ENCODE results near the gene LIN28A. TPM values are rescaled to one million over a fixed set of nuclear protein-coding genes. Genes with fewer than 3 reads are reported as not detected.
"Not testable (repeated sequence)": the region's sequence is repeated elsewhere in the genome, so short reads cannot be mapped to it uniquely, and the experiment has no call there.

LIN28A gene
- polyA plus RNA-seq (2012; ENCODE audit: insufficient read depth, insufficient read length), result not detected

- H3K4me3 ChIP-seq (ENCODE audit: low read length), result no peak within 1 kb of the TSS
- no peak for DNase-seq (ENCODE audit: low read depth, low spot score)
Measured at GRCh38 chr1:26410706-26411623, at the start of gene LIN28A. LIN28A (plus strand) TSS chr1:26410817; CDS start chr1:26410892, 75 bp downstream.

GRCh38 chr1:26361605-26362122 is 49.0 kb upstream of the LIN28A start:
- no peak for DNase-seq (ENCODE audit: low read depth, low spot score)
- H3K4me3 ChIP-seq (ENCODE audit: low read length), result no peak overlapping the region

- no peak for DNase-seq (ENCODE audit: low read depth, low spot score)
- no peak overlapping the region for H3K4me3 ChIP-seq (ENCODE audit: low read length)
Measured at GRCh38 chr1:26362331-26362730, 48.3 kb upstream of the LIN28A start.

GRCh38 chr1:26363549-26364448 is 46.8 kb upstream of the LIN28A start:
- no peak overlapping the region for H3K4me3 ChIP-seq (ENCODE audit: low read length)
- peak; percentile 87 for DNase-seq (ENCODE audit: low read depth, low spot score)

GRCh38 chr1:26364956-26365355 is 45.7 kb upstream of the LIN28A start:
- no peak for DNase-seq (ENCODE audit: low read depth, low spot score)
- no peak overlapping the region for H3K4me3 ChIP-seq (ENCODE audit: low read length)

- no peak overlapping the region for H3K4me3 ChIP-seq (ENCODE audit: low read length)
Measured at GRCh38 chr1:26367441-26367840, 43.2 kb upstream of the LIN28A start.

GRCh38 chr1:26368006-26368405 is 42.6 kb upstream of the LIN28A start:
- no peak overlapping the region for H3K4me3 ChIP-seq (ENCODE audit: low read length)
- DNase-seq (ENCODE audit: low read depth, low spot score), result no peak

More at GRCh38 chr1:26367441-26367840, 43.2 kb upstream of the LIN28A start:
- DNase-seq (ENCODE audit: low read depth, low spot score), result no peak

- no peak overlapping the region for H3K4me3 ChIP-seq (ENCODE audit: low read length)
Measured at GRCh38 chr1:26368486-26368885, 42.1 kb upstream of the LIN28A start.

GRCh38 chr1:26370591-26371382 is 39.8 kb upstream of the LIN28A start:
- DNase-seq (ENCODE audit: low read depth, low spot score), result peak; percentile 45
- H3K4me3 ChIP-seq (ENCODE audit: low read length), result no peak overlapping the region

More at GRCh38 chr1:26368486-26368885, 42.1 kb upstream of the LIN28A start:
- DNase-seq (ENCODE audit: low read depth, low spot score), result no peak

- no peak overlapping the region for H3K4me3 ChIP-seq (ENCODE audit: low read length)
- no peak for DNase-seq (ENCODE audit: low read depth, low spot score)
Measured at GRCh38 chr1:26372039-26372438, 38.6 kb upstream of the LIN28A start.

GRCh38 chr1:26372611-26373010 is 38.0 kb upstream of the LIN28A start, which contains the start of gene ZNF683:
ZNF683 (minus strand) TSS chr1:26372750; CDS start chr1:26368571, 4,179 bp downstream.
- DNase-seq (ENCODE audit: low read depth, low spot score); H3K4me3 ChIP-seq (ENCODE audit: low read length): not testable (repeated sequence)

GRCh38 chr1:26373281-26373680 is 37.3 kb upstream of the LIN28A start:
- no peak overlapping the region for H3K4me3 ChIP-seq (ENCODE audit: low read length)
- DNase-seq (ENCODE audit: low read depth, low spot score), result peak; percentile 58

GRCh38 chr1:26373789-26374188 is 36.8 kb upstream of the LIN28A start:
- no peak overlapping the region for H3K4me3 ChIP-seq (ENCODE audit: low read length)
- DNase-seq (ENCODE audit: low read depth, low spot score), result no peak

GRCh38 chr1:26374361-26374760 is 36.3 kb upstream of the LIN28A start:
- not testable (repeated sequence) for DNase-seq (ENCODE audit: low read depth, low spot score); H3K4me3 ChIP-seq (ENCODE audit: low read length)

- H3K4me3 ChIP-seq (ENCODE audit: low read length), result no peak overlapping the region
- DNase-seq (ENCODE audit: low read depth, low spot score), result peak; percentile 52
Measured at GRCh38 chr1:26375081-26375480, 35.5 kb upstream of the LIN28A start.

- no peak overlapping the region for H3K4me3 ChIP-seq (ENCODE audit: low read length)
- DNase-seq (ENCODE audit: low read depth, low spot score), result no peak
Measured at GRCh38 chr1:26376050-26376449, 34.6 kb upstream of the LIN28A start.

- peak; percentile 97 for DNase-seq (ENCODE audit: low read depth, low spot score)
- H3K4me3 ChIP-seq (ENCODE audit: low read length), result peak overlapping the region; percentile 31
Measured at GRCh38 chr1:26378088-26378878, 32.3 kb upstream of the LIN28A start.

GRCh38 chr1:26378879-26379251 is 31.8 kb upstream of the LIN28A start:
- H3K4me3 ChIP-seq (ENCODE audit: low read length), result no peak overlapping the region
- DNase-seq (ENCODE audit: low read depth, low spot score), result no peak
